GM19240 (cell line): ENCODE data around the gene GJB5.
"Not testable (repeated sequence)": the region's sequence is repeated elsewhere in the genome, so short reads cannot be mapped to it uniquely, and the experiment has no call there.

Experiments
- DNase-seq: peaks from one replicate; pipeline ENCODE4 v3.0.0; 2011; ENCODE audit warnings: low spot score; ENCODE audit not compliant: insufficient read length

The GJB5 gene

DNA sequence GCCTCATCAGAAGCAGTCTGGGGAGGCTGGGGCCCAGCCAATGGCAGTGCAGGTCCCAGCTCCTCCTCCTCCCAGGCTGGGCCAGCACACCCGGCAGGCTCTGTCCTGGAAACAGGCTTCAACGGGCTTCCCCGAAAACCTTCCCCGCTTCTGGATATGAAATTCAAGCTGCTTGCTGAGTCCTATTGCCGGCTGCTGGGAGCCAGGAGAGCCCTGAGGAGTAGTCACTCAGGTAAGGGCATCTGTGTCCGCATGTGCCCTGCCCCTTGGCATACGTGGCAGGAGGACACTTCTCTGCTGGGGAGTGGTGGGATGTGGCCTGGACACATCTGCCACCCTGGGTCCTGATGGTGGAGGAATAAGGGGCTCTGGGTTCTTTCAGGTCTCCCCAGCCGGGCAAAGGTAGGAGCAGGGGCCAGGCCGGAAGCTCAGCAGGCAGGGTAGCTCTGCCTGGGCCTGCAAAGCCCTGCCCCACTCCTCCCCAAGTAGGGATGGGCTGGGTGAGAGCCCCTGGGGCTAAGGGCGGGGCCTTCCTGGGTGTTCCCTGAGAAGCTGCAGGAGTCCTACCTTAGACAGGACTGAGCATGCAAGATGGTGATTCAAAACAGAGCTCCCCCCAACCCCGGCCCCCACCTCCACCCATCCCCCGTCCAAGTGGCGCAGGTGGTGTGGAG, at the start of gene GJB5:
GJB5 (plus strand) TSS at position 84 of the 674 bp plus-strand sequence. CDS start 2,284 bp downstream, outside the sequence.
- DNase-seq: no peak

DNA sequence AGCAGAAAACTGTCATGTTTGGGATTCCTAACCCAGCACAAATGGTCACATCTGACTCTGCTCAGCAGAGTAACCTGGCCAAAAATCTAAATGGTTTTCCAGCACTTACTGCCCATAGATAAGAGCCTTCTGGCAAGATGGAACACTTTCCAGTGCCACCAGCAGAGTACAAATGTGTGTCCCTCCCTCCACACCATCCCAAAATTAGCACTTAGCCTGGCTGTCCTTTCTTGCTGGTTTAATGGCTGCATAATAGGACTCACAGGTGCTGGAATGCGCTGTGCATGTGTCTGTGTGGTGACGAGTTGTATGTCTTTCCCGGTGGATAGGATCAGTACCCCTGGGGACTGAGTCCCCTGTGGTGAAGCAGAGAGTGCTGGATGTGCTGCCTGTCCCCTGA, 49.8 kb upstream of the GJB5 start:
- no peak for DNase-seq

DNA sequence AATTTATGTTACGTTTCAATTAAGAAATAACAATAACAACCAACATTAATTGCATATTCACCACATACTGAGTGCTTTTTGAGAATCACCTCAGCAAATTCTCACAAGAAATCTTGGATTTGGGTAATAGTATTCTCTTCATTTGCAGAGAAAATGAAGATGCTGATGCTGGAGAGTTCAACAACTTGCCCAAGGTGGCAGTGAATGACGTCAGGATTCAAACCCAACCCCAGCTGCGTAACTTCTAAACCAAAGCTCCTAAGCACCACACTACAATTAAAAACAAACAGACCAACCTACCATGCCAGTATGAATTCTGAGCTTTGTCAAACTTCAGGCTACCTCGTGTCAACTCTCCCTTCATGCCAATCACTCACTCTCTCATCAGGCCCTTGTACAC, 46.7 kb upstream of the GJB5 start:
- DNase-seq: no peak

DNA sequence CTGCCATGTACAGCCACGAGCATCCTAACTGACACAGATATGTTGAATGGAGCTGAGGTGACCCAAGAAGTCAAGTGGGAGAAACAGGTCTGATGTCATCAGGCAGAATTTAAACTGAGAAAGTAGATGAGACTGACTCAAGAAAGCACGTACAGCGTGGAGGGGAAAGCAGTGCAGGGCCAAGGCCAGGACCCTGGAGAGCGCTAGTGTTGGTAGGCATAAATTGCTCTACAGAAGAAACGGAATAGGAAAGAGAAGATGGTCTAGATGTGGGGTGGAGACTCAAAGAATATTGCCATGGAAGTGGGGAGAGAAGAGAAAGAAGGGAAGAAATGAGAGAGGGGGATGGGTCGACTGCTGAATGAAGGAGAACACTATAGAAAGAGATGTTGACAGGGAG, 45.3 kb upstream of the GJB5 start:
- DNase-seq: no peak

DNA sequence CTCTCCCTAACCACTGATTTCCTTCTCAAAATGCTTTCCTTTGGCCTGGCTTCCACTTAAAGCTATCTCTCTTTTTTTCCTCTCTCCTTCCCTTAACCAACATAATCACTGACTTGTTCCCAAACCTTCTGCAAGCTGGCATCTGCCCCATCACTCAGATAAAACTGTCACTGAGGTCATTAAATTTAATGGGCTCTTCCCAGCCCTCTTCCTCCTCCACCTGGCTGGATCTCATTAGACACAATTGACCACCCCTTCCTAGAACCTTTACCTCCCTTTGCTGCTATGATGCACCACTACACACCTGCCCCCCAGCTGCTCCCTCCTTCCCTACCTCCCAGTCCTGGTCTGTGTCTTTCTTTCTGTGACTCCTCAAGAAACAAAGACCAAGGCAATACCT, 44.0 kb upstream of the GJB5 start:
- no peak for DNase-seq

DNA sequence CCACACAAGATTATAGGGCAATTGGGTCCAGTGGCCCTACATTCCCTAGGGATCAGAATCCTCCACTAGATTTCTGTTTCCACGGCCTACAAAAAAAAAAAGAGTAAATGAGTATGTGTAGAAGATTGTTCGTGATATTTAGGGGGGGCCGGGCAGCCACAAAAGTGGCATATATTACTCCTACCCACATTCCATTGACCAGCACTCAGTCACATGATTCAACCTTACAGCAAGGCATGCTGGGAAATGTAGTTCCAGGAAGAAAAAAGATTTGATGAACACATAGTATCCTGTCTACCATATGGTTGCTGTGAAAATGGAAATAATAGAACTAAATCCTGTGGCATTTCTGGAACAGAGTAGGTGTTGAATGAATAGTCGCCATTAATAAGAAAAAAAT, 43.4 kb upstream of the GJB5 start:
- no peak for DNase-seq

DNA sequence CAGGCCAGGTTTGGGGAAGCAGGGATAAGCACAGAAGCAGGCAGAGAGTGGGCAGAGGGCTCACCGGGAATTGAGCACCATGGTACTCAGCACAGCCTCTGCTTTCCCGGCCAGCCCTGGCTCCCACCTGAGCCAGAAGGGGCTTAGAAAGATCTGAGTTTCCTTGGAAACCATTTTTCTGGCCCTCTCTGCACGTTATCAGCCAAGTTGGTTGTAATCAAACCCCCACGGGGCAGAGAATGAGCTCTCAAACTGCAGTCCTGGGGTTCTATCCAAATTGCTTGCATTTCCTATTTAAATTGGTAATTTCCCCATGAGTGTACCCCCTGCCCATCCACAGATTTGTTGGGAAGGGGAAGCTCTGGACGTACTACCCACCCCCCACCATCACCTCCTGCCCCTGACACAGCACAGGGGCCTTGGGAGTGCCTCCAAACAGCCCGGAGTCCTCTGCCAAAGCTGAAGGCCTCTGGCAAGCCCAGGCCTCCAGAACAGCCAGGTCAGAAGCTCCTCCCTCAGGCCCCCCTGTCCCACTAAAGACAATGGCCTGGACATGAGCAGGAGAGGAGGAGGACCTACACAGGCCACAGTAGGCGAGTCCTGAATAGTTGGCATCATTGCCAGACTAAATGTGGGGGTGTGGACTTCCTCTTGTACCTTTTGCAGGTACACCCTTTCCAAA, 42.7 kb upstream of the GJB5 start:
- DNase-seq: no peak

DNA sequence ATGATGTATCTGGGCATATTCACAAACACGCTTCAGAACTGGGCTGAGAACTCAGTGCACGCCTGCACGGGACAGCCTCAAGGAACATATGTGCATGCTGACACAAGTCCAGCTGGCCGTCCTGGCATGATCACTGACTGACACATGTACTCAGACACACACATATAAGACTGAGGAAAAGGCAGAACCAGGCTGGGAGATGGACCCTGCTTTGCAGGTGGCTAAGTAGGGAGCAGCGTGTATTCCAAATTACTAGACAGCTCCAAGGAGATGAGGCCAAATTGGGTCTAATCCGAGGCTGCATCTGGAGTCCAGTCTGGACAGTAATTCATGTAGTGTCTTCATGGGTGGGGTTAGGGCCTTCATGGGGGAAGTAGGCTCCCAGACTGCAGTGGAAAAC, 41.4 kb upstream of the GJB5 start:
- no peak for DNase-seq

DNA sequence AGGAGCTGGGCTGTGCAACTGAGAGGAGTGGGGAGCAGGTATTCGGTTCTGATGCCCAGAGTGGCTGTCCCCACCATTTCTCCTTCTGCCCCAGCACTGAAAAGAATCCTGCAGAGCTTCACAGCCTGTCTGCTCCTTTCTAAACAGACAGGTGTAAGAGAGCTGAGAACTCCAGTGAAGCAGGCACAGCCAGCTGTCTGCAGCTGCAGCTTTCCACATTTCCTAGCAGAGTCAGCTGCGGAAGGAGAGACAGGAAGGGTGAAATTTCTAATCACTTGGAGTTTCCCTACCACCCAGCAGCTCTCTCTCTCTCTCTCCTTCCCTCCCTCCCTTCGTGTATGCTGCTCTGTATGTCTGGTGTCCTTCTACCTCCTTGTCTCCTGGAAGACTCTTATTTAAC, 40.5 kb upstream of the GJB5 start:
- no peak for DNase-seq

DNA sequence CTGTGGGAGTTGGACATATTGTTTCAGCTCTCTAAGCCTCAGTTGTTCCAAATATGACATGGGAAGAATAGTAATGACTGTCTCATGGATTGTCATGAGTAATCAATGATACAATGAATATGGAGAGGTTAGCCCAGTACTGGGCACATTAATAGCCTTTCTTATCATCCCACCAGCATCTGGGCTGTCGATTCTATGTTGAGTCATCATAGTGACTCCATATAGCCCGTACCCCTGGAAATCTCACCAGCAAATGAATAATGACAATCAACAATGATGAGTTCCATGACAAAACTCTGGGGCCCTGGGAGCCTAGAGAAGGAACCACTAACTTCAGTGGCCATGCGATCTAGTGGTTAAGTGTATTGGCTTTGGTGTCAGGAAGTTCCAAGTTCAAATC, 39.7 kb upstream of the GJB5 start:
- no peak for DNase-seq

DNA sequence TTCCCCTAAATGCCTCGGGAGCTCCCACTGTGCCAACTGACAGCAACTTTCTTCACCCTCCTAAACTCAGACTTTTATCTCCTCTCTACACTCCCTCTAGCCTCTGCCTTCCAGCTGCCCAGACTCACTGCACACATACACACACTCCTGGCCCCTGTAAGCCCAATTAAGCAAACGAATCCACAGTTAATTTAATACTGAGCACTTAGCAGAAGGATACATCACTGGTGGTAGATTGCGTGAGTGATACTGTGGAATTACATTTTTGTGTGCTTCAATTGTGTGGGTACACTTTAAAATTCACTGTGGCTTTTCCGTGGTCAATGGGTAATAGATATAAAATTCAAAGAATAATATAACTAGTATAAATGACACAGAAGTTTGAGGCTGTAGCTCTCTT, 33.6 kb upstream of the GJB5 start:
- DNase-seq: no peak

DNA sequence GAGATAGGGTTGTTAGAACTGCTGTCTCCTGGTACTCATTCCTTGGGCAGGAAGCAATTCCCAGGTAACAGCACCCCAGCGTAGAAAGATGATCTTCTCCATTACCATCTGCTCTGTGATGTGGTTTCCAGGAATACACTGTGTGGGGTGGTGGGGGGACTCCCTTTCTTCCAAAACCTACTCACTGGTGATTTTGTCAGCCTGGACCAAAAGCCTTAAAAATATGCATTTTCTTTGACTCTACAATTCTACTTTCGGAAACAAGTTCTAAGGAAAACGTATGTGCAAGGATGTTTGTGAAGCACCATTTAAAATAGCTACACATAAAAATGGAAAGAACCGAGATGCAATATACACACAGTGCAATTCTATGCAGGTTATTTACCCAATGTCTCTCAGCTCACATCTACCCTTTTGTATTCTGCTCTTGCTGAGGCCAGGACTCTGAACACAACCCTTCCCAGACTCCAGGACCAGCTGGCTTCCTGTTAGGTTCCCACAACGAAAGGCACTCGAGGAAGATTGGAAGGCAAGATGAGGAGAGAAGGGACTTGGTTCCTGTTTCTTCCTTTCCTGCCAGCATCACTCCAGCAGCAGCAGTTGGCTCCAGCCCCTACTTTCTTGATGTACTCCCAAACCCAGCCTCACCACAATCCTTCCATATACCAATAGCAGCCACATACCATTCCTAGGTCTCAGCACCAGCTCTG, 33.0 kb upstream of the GJB5 start:
- DNase-seq: no peak

DNA sequence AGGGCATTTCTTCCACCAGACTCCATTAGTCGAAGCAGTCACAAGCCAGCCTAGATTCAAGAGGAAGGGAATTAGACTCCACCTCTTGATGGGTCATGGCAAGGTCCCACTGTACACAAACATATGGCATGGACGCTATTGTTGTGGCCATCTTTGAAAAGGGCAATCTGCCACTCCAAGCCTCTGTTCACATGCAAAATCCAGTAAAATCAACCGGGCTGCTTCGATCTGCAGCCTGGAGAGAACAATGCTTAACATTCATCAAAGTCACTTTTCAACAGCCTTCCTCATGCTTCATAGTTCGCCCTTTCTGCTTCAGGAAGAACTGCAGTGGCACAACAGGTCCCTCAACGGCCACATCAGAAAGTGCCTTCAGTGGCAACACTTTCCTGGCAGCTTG, 28.0 kb upstream of the GJB5 start:
- DNase-seq: no peak

DNA sequence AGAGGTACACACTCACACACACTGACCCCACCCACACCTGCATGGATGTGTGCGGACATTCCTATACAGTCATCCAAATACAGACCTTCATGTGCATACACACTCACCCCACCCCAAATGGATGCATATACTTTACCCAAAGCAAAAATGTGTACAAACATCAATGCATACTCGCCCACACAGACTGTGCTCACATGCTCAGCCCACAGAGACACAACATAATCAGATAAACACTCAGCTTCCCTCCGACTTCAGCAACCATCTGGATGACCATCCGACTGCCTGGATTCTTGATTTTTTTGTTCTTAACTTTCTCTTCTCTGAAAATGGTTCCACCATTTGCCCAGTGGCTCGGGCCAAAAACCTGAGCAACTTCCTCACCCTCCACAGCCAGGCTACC, 24.4 kb upstream of the GJB5 start:
- no peak for DNase-seq

DNA sequence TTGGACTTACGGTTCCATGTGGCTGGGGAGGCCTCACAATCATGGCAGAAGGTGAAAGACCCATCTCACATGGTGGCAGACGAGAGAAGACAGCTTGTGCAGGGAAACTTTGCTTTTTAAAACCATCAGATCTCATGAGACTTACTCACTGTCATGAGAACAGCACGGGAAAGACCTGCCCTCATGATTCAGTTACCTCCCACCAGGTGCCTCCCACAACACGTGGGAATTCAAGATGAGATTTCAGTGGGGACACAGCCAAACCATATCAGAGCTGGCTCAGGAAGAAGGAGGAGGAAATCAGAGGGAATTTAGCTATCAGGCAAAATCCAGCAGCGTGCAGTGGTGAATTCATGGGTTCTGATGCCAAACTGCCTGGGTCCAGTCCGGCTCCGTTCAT, 22.0 kb upstream of the GJB5 start:
- not testable (repeated sequence) for DNase-seq

DNA sequence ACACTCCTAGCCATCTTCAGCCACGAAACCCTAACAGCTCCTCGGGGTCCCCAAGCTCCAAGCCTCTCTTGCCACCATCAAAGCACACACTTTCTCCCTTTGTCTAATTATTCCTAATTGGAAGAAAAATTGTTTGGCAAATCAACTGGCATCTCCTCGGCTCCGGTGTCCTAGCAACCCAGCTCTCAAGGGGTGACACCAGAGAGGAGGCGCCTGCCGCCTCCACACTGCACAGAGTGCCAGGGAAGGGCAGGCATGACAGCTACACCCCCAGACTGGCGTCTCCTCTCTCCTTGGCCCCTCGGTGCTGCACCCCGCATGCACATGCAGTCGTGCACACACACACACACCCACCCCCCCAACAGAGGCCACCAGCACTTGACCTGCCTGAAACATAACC, 18.2 kb upstream of the GJB5 start:
- DNase-seq: no peak

DNA sequence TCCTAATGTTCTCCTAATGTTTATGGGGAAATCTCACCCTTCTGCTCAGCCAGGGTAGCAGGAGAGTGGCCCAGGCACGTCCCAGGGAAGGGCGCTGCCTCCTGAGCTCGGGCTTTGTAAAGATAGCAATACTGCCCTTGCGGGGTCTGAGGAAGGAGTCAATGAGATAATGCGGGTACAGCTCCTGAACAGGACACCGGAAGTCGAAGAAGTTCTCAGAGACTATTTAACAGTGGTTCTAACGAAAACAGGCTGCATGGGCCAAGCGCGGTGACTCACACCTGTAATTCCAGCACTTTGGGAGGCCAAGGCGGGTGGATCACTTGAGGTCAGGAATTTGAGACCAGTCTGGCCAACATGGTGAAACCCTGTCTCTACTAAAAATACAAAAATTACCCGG, 17.6 kb upstream of the GJB5 start:
- DNase-seq: not testable (repeated sequence)

DNA sequence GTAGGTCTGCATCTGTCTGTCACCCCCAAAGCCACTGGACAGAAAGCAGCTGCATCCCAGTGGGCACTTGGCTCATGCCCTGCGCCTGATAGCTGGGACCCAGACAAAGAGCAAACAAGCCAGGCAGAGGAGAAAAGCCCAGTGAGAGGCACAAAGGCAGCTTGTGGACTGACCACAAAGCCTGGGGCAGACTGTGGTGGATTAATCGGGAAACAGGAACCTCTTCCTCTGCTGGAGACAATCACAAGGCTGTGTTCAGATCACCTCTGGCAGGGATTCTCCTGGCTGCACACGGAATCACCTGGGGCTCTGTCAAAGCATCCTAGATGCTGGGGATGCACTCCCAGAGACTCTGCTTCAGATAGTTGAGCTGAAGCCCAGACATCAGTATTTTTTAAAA, 15.2 kb upstream of the GJB5 start:
- DNase-seq: no peak

DNA sequence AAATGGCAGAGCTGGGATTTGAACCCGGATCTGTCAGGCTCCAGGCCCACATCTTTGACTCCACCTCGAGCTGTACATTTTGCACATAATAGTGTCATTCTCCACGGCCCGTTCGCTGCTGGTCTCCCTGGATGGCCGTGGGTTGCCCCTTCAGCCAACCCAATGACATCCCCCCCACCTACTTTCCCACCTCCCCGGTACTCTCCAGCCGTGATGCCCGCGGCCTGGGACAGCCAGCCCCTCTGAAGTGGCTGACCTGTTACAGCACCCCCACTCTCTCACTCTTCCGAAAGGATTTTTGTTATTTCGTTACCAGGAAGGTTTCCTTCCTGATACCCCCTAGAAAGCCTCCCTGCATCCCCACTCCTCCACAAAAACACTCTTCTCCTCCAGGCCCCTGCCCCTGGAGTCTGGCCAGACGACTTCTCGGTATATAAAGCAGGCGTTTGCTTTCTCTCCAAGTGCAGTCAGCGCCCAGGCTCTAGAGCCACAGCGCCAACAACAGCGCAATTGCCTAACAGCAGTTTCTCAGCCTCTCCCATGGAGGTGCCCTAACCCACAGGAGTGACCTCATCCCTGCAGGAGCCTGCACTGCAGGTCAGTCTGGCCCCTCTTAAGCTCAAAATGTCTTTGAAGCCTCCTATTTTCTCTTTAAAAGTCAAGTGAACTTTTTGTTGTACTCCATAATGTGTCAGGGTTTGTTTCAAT, 14.5 kb upstream of the GJB5 start:
- no peak for DNase-seq

DNA sequence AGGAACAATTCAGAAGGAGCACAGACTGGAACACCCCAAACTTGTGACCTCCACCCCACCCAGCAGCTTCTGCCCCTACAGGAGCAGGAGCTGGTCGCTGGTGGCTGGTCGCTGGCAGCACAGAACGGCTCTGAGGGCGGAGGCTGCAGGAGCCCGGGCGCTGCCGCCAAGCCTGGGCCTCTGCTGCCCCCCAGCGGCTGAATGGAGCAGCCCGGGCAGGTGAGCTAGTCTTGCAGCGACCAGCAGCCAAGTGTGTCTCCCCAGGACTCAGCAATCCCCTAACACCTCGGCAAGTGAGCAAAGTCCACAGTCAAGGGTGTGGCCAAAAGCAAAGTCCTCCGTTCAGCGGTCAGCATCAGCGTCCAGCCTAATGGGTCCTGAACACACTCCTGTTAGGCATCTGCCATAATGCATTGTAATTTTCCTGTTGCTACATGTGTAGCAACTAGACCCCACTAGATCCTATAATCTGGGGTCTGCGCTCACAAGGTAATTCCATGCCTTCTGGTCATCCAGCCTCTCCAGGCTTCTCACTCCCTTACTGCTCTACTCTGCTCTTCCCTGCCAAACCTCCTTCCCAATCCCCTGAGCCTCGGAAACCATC, 12.1 kb upstream of the GJB5 start:
- peak; percentile 95 for DNase-seq

DNA sequence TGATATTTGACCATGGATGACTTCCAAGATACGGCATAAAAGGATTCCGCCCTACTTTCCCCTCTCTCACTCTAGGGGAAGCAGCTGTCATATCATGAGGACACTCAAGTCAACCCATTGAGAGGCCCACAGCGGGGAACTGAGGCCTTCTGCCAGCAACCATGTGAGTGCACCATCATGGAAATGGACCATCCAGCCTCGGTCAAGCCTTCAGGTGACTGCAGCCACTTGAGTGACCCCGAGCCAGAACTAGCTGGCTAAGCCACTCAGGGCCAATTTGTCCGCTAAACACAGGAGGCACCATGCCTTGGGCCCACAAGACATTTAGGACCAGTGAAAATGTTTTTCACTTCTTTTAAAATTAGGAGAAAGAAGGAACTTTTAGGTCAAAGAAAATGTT, 11.1 kb upstream of the GJB5 start:
- DNase-seq: no peak

DNA sequence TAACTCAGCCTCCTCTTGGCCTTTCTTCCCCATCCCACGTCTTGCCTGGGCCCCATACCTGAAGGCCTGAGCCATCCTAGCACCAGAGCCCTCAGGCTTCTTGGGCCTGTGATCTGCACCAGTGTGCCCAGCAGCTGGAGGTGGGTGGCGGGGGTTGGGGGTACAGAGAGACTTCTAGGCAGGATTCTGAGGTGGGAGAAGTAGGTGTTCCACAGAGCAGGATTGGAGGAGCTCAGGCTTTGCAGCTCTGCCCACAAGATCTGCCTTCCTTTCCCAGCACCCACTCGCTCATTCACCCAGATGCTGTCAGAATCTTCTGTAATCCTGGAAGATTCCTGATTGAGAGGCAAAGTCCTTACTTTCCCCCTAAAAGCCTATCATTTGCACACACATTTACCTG, 10.0 kb upstream of the GJB5 start:
- no peak for DNase-seq
